ENCODE data around the gene SEZ6L. TPM values are rescaled to one million over a fixed set of nuclear protein-coding genes. Genes with fewer than 3 reads are reported as not detected.
"Not testable (repeated sequence)": the region's sequence is repeated elsewhere in the genome, so short reads cannot be mapped to it uniquely, and the experiment has no call there.

The SEZ6L gene
- polyA plus RNA-seq, 2 donors: 0.01 to 0.04 TPM

- Histone ChIP-seq H3K4me1 (ENCODE audit: control insufficient read depth in 2 of 2, insufficient read depth in 2 of 2, low read length in 1 of 2) (no peaks in the 10 kb centered on the region), H3K36me3 (ENCODE audit: control insufficient read depth in 2 of 2, insufficient read depth in 2 of 2, low read length in 1 of 2) (no peaks in the 10 kb centered on the region), H3K27ac (ENCODE audit: low read depth in 2 of 2, low read length in 1 of 2) (no peak overlapping the region), H3K9me3 (ENCODE audit: control insufficient read depth in 2 of 2, insufficient read depth in 1 of 2, low read depth in 1 of 2, low read length in 1 of 2) (no peaks in the 10 kb centered on the region), H3K27me3 (ENCODE audit: control insufficient read depth in 1 of 2, insufficient read depth in 2 of 2, low read length in 2 of 2) (peaks cover 0 to 4% of the 10 kb centered on the region in 2 donors), H3K4me3 (ENCODE audit: low read depth in 1 of 2, low read length in 2 of 2) (no peak overlapping the region)
- WGBS, 2 donors: 17 to 19% methylated on average over 1 of the region's 1 CpG
Measured at GRCh38 chr22:26394777-26395176, 225.5 kb downstream of the SEZ6L start.

- no peak overlapping the region for H3K27ac ChIP-seq (ENCODE audit: low read depth in 2 of 2, low read length in 1 of 2)
- no peaks in the 10 kb centered on the region for H3K36me3 ChIP-seq (ENCODE audit: control insufficient read depth in 2 of 2, insufficient read depth in 2 of 2, low read length in 1 of 2)
- H3K4me3 ChIP-seq (ENCODE audit: low read depth in 1 of 2, low read length in 2 of 2): no peak overlapping the region
- H3K9me3 ChIP-seq (ENCODE audit: control insufficient read depth in 2 of 2, insufficient read depth in 1 of 2, low read depth in 1 of 2, low read length in 1 of 2): no peaks in the 10 kb centered on the region
- no peaks in the 10 kb centered on the region for H3K4me1 ChIP-seq (ENCODE audit: control insufficient read depth in 2 of 2, insufficient read depth in 2 of 2, low read length in 1 of 2)
- H3K27me3 ChIP-seq (ENCODE audit: control insufficient read depth in 1 of 2, insufficient read depth in 2 of 2, low read length in 2 of 2): peaks cover 0 to 4% of the 10 kb centered on the region in 2 donors
- 42 to 53% methylated on average over 5 of the region's 5 CpGs for WGBS, 2 donors
Measured at GRCh38 chr22:26395926-26396325, 226.7 kb downstream of the SEZ6L start.

- no peak overlapping the region for H3K4me3 ChIP-seq (ENCODE audit: low read depth in 1 of 2, low read length in 2 of 2)
- no peaks in the 10 kb centered on the region for H3K36me3 ChIP-seq (ENCODE audit: control insufficient read depth in 2 of 2, insufficient read depth in 2 of 2, low read length in 1 of 2)
- H3K9me3 ChIP-seq (ENCODE audit: control insufficient read depth in 2 of 2, insufficient read depth in 1 of 2, low read depth in 1 of 2, low read length in 1 of 2): no peaks in the 10 kb centered on the region
- no peaks in the 10 kb centered on the region for H3K4me1 ChIP-seq (ENCODE audit: control insufficient read depth in 2 of 2, insufficient read depth in 2 of 2, low read length in 1 of 2)
- 28 to 38% methylated on average over 3 of the region's 3 CpGs for WGBS, 2 donors
- no peak overlapping the region for H3K27ac ChIP-seq (ENCODE audit: low read depth in 2 of 2, low read length in 1 of 2)
- H3K27me3 ChIP-seq (ENCODE audit: control insufficient read depth in 1 of 2, insufficient read depth in 2 of 2, low read length in 2 of 2): no peaks in the 10 kb centered on the region
Measured at GRCh38 chr22:26398741-26399153, 229.5 kb downstream of the SEZ6L start.

GRCh38 chr22:26399289-26399688 is 230.0 kb downstream of the SEZ6L start:
- Histone ChIP-seq H3K27ac (ENCODE audit: low read depth in 2 of 2, low read length in 1 of 2) (no peak overlapping the region), H3K9me3 (ENCODE audit: control insufficient read depth in 2 of 2, insufficient read depth in 1 of 2, low read depth in 1 of 2, low read length in 1 of 2) (no peaks in the 10 kb centered on the region)
- WGBS, 2 donors: 58 to 65% methylated on average over 1 of the region's 1 CpG

GRCh38 chr22:26401726-26402125 is 232.5 kb downstream of the SEZ6L start:
- Histone ChIP-seq H3K4me1 (ENCODE audit: control insufficient read depth in 2 of 2, insufficient read depth in 2 of 2, low read length in 1 of 2) (no peaks in the 10 kb centered on the region), H3K36me3 (ENCODE audit: control insufficient read depth in 2 of 2, insufficient read depth in 2 of 2, low read length in 1 of 2) (no peaks in the 10 kb centered on the region), H3K4me3 (ENCODE audit: low read depth in 1 of 2, low read length in 2 of 2) (no peak overlapping the region), H3K27me3 (ENCODE audit: control insufficient read depth in 1 of 2, insufficient read depth in 2 of 2, low read length in 2 of 2) (no peaks in the 10 kb centered on the region), H3K27ac (ENCODE audit: low read depth in 2 of 2, low read length in 1 of 2) (no peak overlapping the region), H3K9me3 (ENCODE audit: control insufficient read depth in 2 of 2, insufficient read depth in 1 of 2, low read depth in 1 of 2, low read length in 1 of 2) (no peaks in the 10 kb centered on the region)
- 83 to 84% methylated on average over 5 of the region's 5 CpGs for WGBS, 2 donors

More at GRCh38 chr22:26399289-26399688, 230.0 kb downstream of the SEZ6L start:
- Histone ChIP-seq H3K4me3 (ENCODE audit: low read depth in 1 of 2, low read length in 2 of 2) (no peak overlapping the region), H3K27me3 (ENCODE audit: control insufficient read depth in 1 of 2, insufficient read depth in 2 of 2, low read length in 2 of 2) (no peaks in the 10 kb centered on the region), H3K36me3 (ENCODE audit: control insufficient read depth in 2 of 2, insufficient read depth in 2 of 2, low read length in 1 of 2) (no peaks in the 10 kb centered on the region), H3K4me1 (ENCODE audit: control insufficient read depth in 2 of 2, insufficient read depth in 2 of 2, low read length in 1 of 2) (no peaks in the 10 kb centered on the region)

- Histone ChIP-seq H3K36me3 (ENCODE audit: control insufficient read depth in 2 of 2, insufficient read depth in 2 of 2, low read length in 1 of 2) (no peaks in the 10 kb centered on the region), H3K9me3 (ENCODE audit: control insufficient read depth in 2 of 2, insufficient read depth in 1 of 2, low read depth in 1 of 2, low read length in 1 of 2) (no peaks in the 10 kb centered on the region), H3K4me3 (ENCODE audit: low read depth in 1 of 2, low read length in 2 of 2) (no peak overlapping the region), H3K4me1 (ENCODE audit: control insufficient read depth in 2 of 2, insufficient read depth in 2 of 2, low read length in 1 of 2) (no peaks in the 10 kb centered on the region), H3K27me3 (ENCODE audit: control insufficient read depth in 1 of 2, insufficient read depth in 2 of 2, low read length in 2 of 2) (peaks cover 0 to 5% of the 10 kb centered on the region in 2 donors), H3K27ac (ENCODE audit: low read depth in 2 of 2, low read length in 1 of 2) (no peak overlapping the region)
- 25 to 38% methylated on average over 6 of the region's 6 CpGs for WGBS, 2 donors
Measured at GRCh38 chr22:26404851-26405421, 235.7 kb downstream of the SEZ6L start.

- H3K36me3 ChIP-seq (ENCODE audit: control insufficient read depth in 2 of 2, insufficient read depth in 2 of 2, low read length in 1 of 2): no peaks in the 10 kb centered on the region
- H3K27me3 ChIP-seq (ENCODE audit: control insufficient read depth in 1 of 2, insufficient read depth in 2 of 2, low read length in 2 of 2): peaks cover 0 to 5% of the 10 kb centered on the region in 2 donors
- no peaks in the 10 kb centered on the region for H3K9me3 ChIP-seq (ENCODE audit: control insufficient read depth in 2 of 2, insufficient read depth in 1 of 2, low read depth in 1 of 2, low read length in 1 of 2)
- no peaks in the 10 kb centered on the region for H3K4me1 ChIP-seq (ENCODE audit: control insufficient read depth in 2 of 2, insufficient read depth in 2 of 2, low read length in 1 of 2)
- H3K27ac ChIP-seq (ENCODE audit: low read depth in 2 of 2, low read length in 1 of 2): no peak overlapping the region
- 80 to 87% methylated on average over 4 of the region's 4 CpGs for WGBS, 2 donors
- H3K4me3 ChIP-seq (ENCODE audit: low read depth in 1 of 2, low read length in 2 of 2): no peak overlapping the region
Measured at GRCh38 chr22:26406118-26406517, 236.9 kb downstream of the SEZ6L start.

- not testable (repeated sequence) for H3K27ac ChIP-seq (ENCODE audit: low read depth in 2 of 2, low read length in 1 of 2); H3K4me1 ChIP-seq (ENCODE audit: control insufficient read depth in 2 of 2, insufficient read depth in 2 of 2, low read length in 1 of 2); H3K9me3 ChIP-seq (ENCODE audit: control insufficient read depth in 2 of 2, insufficient read depth in 1 of 2, low read depth in 1 of 2, low read length in 1 of 2); H3K4me3 ChIP-seq (ENCODE audit: low read depth in 1 of 2, low read length in 2 of 2); H3K36me3 ChIP-seq (ENCODE audit: control insufficient read depth in 2 of 2, insufficient read depth in 2 of 2, low read length in 1 of 2); H3K27me3 ChIP-seq (ENCODE audit: control insufficient read depth in 1 of 2, insufficient read depth in 2 of 2, low read length in 2 of 2)
- WGBS, 2 donors: 87 to 90% methylated on average over 7 of the region's 7 CpGs
Measured at GRCh38 chr22:26408562-26409220, 239.4 kb downstream of the SEZ6L start.

GRCh38 chr22:26409719-26410335 is 240.6 kb downstream of the SEZ6L start:
- no peak overlapping the region for H3K27ac ChIP-seq (ENCODE audit: low read depth in 2 of 2, low read length in 1 of 2)
- H3K4me3 ChIP-seq (ENCODE audit: low read depth in 1 of 2, low read length in 2 of 2): no peak overlapping the region
- H3K4me1 ChIP-seq (ENCODE audit: control insufficient read depth in 2 of 2, insufficient read depth in 2 of 2, low read length in 1 of 2): no peaks in the 10 kb centered on the region
- H3K27me3 ChIP-seq (ENCODE audit: control insufficient read depth in 1 of 2, insufficient read depth in 2 of 2, low read length in 2 of 2): peaks cover 0 to 5% of the 10 kb centered on the region in 2 donors
- 64% methylated on average over 5 of the region's 5 CpGs for WGBS, 2 donors
- no peaks in the 10 kb centered on the region for H3K36me3 ChIP-seq (ENCODE audit: control insufficient read depth in 2 of 2, insufficient read depth in 2 of 2, low read length in 1 of 2)
- H3K9me3 ChIP-seq (ENCODE audit: control insufficient read depth in 2 of 2, insufficient read depth in 1 of 2, low read depth in 1 of 2, low read length in 1 of 2): no peaks in the 10 kb centered on the region

Data from esophagus (tissue), 2 donors.